HG02759 (cell line): Measurements from ENCODE around the gene SLIT1.

Experiments used
- ATAC-seq: cut with Tn5 transposase; IDR thresholded peaks from one replicate; pipeline ENCODE4 v1.9.1; 2021; ENCODE audit warnings: mild to moderate bottlenecking, moderate library complexity; ENCODE audit not compliant: unreplicated experiment

The SLIT1 gene

GRCh38 chr10:97066877-97067555, 118.7 kb downstream of the SLIT1 start:
- no peak for ATAC-seq

- ATAC-seq: no peak
Observed at GRCh38 chr10:97065686-97066660, 119.8 kb downstream of the SLIT1 start.

- ATAC-seq: no peak
Observed at GRCh38 chr10:97065128-97065527, 120.6 kb downstream of the SLIT1 start.

- no peak for ATAC-seq
Observed at GRCh38 chr10:97063983-97064837, 121.5 kb downstream of the SLIT1 start.

- ATAC-seq: no peak
Observed at GRCh38 chr10:97063271-97063982, 122.3 kb downstream of the SLIT1 start.

GRCh38 chr10:97062456-97062855, 123.3 kb downstream of the SLIT1 start:
- no peak for ATAC-seq

- ATAC-seq: no peak
Observed at GRCh38 chr10:97062046-97062445, 123.7 kb downstream of the SLIT1 start.

- ATAC-seq: no peak
Observed at GRCh38 chr10:97061423-97061822, 124.3 kb downstream of the SLIT1 start.

GRCh38 chr10:97060441-97061084, 125.2 kb downstream of the SLIT1 start:
- ATAC-seq: no peak

- ATAC-seq: no peak
Observed at GRCh38 chr10:97059872-97060205, 125.9 kb downstream of the SLIT1 start.

- no peak for ATAC-seq
Observed at GRCh38 chr10:97059006-97059871, 126.5 kb downstream of the SLIT1 start.

GRCh38 chr10:97058521-97058920, 127.2 kb downstream of the SLIT1 start:
- no peak for ATAC-seq

GRCh38 chr10:97057491-97058235, 128.1 kb downstream of the SLIT1 start:
- ATAC-seq: no peak

GRCh38 chr10:97056003-97056630, 129.6 kb downstream of the SLIT1 start:
- no peak for ATAC-seq

- no peak for ATAC-seq
Observed at GRCh38 chr10:97053276-97053675, 132.5 kb downstream of the SLIT1 start.

GRCh38 chr10:97050956-97051496, 134.7 kb downstream of the SLIT1 start:
- no peak for ATAC-seq

GRCh38 chr10:97050205-97050745, 135.5 kb downstream of the SLIT1 start:
- ATAC-seq: no peak
